HG03139 (cell line): ENCODE results near the gene MUC22.

Experiments
- ATAC-seq: cut with Tn5 transposase; IDR thresholded peaks from one replicate; pipeline ENCODE4 v1.9.1; 2021; ENCODE audit not compliant: unreplicated experiment

Gene MUC22

DNA sequence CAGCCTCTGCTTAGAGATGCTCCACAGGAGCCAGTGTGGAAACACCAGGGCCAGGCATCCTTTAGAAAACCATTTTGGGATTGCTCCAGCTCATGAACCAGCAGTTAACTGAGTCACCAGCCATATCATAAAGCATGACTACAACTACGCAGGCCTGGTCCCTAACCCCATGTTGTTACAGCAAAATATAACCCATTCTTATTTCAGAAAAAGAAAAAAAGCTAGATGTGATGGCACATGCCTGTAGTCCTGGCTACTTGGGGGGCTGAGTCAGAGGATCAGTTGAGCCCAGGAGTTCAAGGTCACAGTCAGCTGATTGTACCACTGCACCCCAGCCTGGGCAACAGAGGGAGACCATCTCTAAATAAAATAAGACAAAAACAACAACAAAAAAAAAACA is 65.3 kb downstream of the MUC22 start:
- ATAC-seq: no peak

DNA sequence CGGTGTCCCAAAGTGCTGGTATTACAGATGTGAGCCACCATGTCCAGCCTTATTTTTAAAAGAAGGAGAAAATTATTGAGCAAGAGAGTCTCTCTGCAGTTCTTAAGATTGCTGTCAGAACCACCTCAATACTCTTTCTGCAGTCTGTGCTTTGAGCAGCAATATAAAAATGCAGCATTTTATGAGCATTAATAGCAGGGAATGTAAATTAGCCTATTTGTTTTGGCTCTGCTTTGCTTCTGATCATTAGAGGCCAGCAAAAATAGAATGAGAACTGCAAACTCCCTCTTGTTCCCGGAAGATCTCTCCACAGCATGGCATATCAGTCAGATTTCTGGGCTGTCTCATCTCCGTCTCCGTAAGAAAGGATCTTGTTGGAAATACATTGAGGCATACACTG is 66.3 kb downstream of the MUC22 start:
- ATAC-seq: no peak

DNA sequence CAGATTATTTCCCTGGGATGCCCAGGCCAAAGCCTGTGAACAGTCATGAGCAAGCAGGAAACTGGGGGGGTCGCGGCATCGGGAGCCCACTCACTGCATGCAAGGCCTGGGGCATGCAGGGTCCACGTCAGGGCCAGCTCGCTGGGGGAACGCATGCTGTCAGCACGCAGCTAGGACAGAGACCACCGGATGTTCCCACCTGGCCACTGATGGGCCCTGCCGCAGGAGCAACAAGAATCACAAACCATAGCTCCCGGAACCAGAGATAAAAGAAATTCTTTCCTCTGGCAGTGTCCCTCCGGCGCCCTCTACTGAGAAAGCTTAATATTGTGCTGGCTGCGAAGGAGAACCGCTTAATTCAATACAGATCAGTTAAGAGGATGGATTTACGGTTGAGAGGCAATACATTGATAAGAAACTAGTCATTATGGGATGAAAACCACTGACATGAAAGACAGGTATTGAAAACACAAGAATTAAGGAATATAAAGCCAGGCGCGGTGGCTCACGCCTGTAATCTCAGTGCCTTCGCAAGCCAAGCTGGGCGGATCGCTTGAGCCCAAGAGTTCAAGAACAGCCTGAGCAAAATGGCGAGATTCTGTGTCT is 69.5 kb downstream of the MUC22 start:
- no peak for ATAC-seq

DNA sequence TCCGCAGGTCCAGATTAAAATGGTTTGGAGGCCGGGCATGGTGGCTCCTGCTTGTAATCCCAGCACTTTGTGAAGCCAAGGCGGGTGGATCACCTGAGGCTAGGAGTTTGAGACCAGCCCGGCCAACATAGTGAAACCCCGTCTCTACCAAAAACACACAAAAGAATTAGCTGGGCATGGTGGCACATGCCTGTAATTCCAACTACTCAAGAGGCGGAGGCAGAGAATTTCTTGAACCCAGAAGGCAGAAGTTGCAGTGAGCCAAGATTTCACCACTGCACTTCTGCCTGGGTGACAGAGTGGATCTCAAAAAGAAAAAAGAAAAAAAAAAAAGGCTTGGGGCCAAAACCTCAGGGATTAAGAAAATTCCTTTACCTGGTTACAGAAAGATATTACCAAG is 71.6 kb downstream of the MUC22 start:
- no peak for ATAC-seq

DNA sequence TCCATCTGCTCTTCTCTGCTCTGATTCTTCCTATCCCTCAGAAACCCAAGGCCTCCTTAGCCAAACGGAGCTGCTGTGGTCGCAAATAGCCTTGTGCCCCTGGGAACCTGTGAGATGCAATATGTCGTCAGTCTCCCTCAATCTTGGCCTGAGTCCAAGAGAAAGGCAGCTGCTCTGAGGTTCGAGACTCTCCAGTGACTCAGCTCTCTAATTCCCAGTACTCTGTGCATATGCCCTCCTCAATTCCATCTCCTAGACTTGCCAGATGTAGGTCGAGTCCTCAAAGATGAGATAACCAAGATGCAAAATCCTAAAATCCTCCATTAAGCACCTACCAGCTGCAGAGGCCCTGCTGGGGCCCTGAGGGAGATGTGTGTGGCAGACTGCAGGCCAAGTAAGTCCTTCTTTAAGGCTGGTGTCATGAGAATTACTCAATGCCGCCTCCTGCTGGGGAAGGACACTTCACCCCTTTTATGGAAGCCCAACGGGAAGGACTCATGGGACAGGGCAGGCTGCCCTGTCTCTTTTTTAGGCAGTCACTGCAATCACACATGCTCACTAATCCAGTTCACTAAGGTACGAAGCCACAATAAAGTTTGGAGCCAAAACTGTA is 73.6 kb downstream of the MUC22 start:
- ATAC-seq: no peak
